M059J (cell line): Measurements from ENCODE around the gene C4A. TPM values are rescaled to one million over a fixed set of nuclear protein-coding genes. Genes with fewer than 3 reads are reported as not detected.
"Not testable (repeated sequence)": the region's sequence is repeated elsewhere in the genome, so short reads cannot be mapped to it uniquely, and the experiment has no call there.

Experiments
- DNase-seq: peaks from one replicate; pipeline ENCODE4 v3.0.0-alpha.2; 2012; ENCODE audit warnings: low read depth
- total RNA-seq: library from RNA; depleted of rRNA; stranded (reverse); fragments of >200 nt; shearing (Covaris generic); gene quantifications from 2 replicates; pipeline ENCODE4 v1.2.3, GENCODE V29; 2014

C4A gene
- total RNA-seq, 1 experiment from 2014 or later = 4.1 TPM

- peak; percentile 99 for DNase-seq
Observed at GRCh38 chr6:31958741-31959739, 22.8 kb upstream of the C4A start, which contains the start of the genes NELFE and SKIC2. Gene NELFE (minus strand): TSS chr6:31958971. CDS start chr6:31958446, 525 bp downstream. Gene SKIC2 (plus strand): TSS chr6:31959175. CDS start chr6:31959193, 18 bp downstream.

- DNase-seq = no peak
Observed at GRCh38 chr6:31961616-31962015, 20.2 kb upstream of the C4A start.

GRCh38 chr6:31963921-31964320, 17.9 kb upstream of the C4A start:
- DNase-seq = no peak

- DNase-seq = no peak
Observed at GRCh38 chr6:31965700-31966099, 16.2 kb upstream of the C4A start.

GRCh38 chr6:31966506-31966905, 15.4 kb upstream of the C4A start:
- DNase-seq = no peak

- no peak for DNase-seq
Observed at GRCh38 chr6:31966997-31967925, 14.6 kb upstream of the C4A start.

GRCh38 chr6:31967926-31968320, 13.9 kb upstream of the C4A start:
- DNase-seq = no peak

GRCh38 chr6:31968326-31968725, 13.5 kb upstream of the C4A start:
- DNase-seq = no peak

- DNase-seq = no peak
Observed at GRCh38 chr6:31968791-31969711, 12.8 kb upstream of the C4A start.

GRCh38 chr6:31969712-31970603, 11.9 kb upstream of the C4A start:
- peak; percentile 58 for DNase-seq

GRCh38 chr6:31970604-31971271, 11.1 kb upstream of the C4A start:
- no peak for DNase-seq

- no peak for DNase-seq
Observed at GRCh38 chr6:31971279-31971992, 10.4 kb upstream of the C4A start.

GRCh38 chr6:31971993-31972708, 9.7 kb upstream of the C4A start, which contains the start of gene DXO:
Gene DXO (minus strand): TSS chr6:31972138. CDS start chr6:31971675, 463 bp downstream.
- peak; percentile 100 for DNase-seq

- DNase-seq = peak; percentile 70
Observed at GRCh38 chr6:31972709-31973350, 9.0 kb upstream of the C4A start.

GRCh38 chr6:31976065-31976464, 5.8 kb upstream of the C4A start:
- not testable (repeated sequence) for DNase-seq

GRCh38 chr6:31977816-31978431, 3.9 kb upstream of the C4A start:
- DNase-seq = no peak

- no peak for DNase-seq
Observed at GRCh38 chr6:31978831-31979230, 3.0 kb upstream of the C4A start.
